Measurements from ENCODE around the gene TRIM31. TPM values are rescaled to one million over a fixed set of nuclear protein-coding genes. Genes with fewer than 3 reads are reported as not detected.
A peak's percentile ranks its signal among the peaks of the same experiment; 100 is the strongest.

TRIM31 gene
- total RNA-seq, 1 donor from 2014 or later: 0.35 TPM

- Histone ChIP-seq H3K36me3 (no peaks in the 10 kb centered on the region), H3K27me3 (peaks cover 14% of the 10 kb centered on the region), H3K4me1 (peaks cover 23% of the 10 kb centered on the region), H3K9me3 (no peaks in the 10 kb centered on the region), H3K4me3 (no peak overlapping the region), H3K27ac (no peak overlapping the region)
- ATAC-seq (no peak), DNase-seq (no peak)
- intact Hi-C loops (cut with DNase I): no loop called here
- no peak for TF ChIP-seq CTCF (IDR thresholded peaks at IDR 0.05)
Observed at GRCh38 chr6:30096829-30097228, 16.1 kb downstream of the TRIM31 start.

GRCh38 chr6:30093951-30094661 is 18.8 kb downstream of the TRIM31 start:
- H3K27me3 ChIP-seq: peaks cover 16% of the 10 kb centered on the region
- DNase-seq: no peak

GRCh38 chr6:30092852-30093543 is 19.9 kb downstream of the TRIM31 start:
- DNase-seq (no peak), ATAC-seq (no peak)
- Histone ChIP-seq H3K27me3 (peaks cover 16% of the 10 kb centered on the region), H3K4me1 (peaks cover 5% of the 10 kb centered on the region), H3K27ac (no peak overlapping the region), H3K4me3 (no peak overlapping the region), H3K9me3 (no peaks in the 10 kb centered on the region), H3K36me3 (no peaks in the 10 kb centered on the region)
- TF ChIP-seq CTCF (IDR thresholded peaks at IDR 0.05): no peak
- intact Hi-C loops (cut with DNase I): no loop called here

More at GRCh38 chr6:30093951-30094661, 18.8 kb downstream of the TRIM31 start:
- H3K4me3 ChIP-seq: no peak overlapping the region
- ATAC-seq: no peak
- H3K27ac ChIP-seq: no peak overlapping the region
- peaks cover 5% of the 10 kb centered on the region for H3K4me1 ChIP-seq
- H3K36me3 ChIP-seq: no peaks in the 10 kb centered on the region
- H3K9me3 ChIP-seq: no peaks in the 10 kb centered on the region
- no peak for TF ChIP-seq CTCF (IDR thresholded peaks at IDR 0.05)
- intact Hi-C loops (cut with DNase I): no loop called here

GRCh38 chr6:30091577-30092381 is 21.1 kb downstream of the TRIM31 start:
- ATAC-seq (peak; percentile 90), DNase-seq (peak; percentile 83)
- no peaks in the 10 kb centered on the region for H3K36me3 ChIP-seq
- H3K27ac ChIP-seq: peak overlapping the region; percentile 45
- intact Hi-C loops (cut with DNase I): no loop called here
- peaks cover 5% of the 10 kb centered on the region for H3K4me1 ChIP-seq
- no peaks in the 10 kb centered on the region for H3K9me3 ChIP-seq
- peaks cover 23% of the 10 kb centered on the region for H3K27me3 ChIP-seq
- no peak overlapping the region for H3K4me3 ChIP-seq
- no peak for TF ChIP-seq CTCF (IDR thresholded peaks at IDR 0.05)

GRCh38 chr6:30087876-30088275 is 25.0 kb downstream of the TRIM31 start:
- H3K27ac ChIP-seq: no peak overlapping the region
- H3K36me3 ChIP-seq: no peaks in the 10 kb centered on the region
- peaks cover 25% of the 10 kb centered on the region for H3K27me3 ChIP-seq
- ATAC-seq (no peak), DNase-seq (no peak)
- no peaks in the 10 kb centered on the region for H3K9me3 ChIP-seq
- peaks cover 5% of the 10 kb centered on the region for H3K4me1 ChIP-seq
- intact Hi-C loops (cut with DNase I): no loop called here
- no peak overlapping the region for H3K4me3 ChIP-seq
- no peak for TF ChIP-seq CTCF (IDR thresholded peaks at IDR 0.05)

All from upper lobe of right lung (tissue), 1 donor.